ENCODE data around the gene TNPO2. TPM values are rescaled to one million over a fixed set of nuclear protein-coding genes. Genes with fewer than 3 reads are reported as not detected.

Gene TNPO2
- total and polyA plus RNA-seq, 2 donors (not counting 1 experiment from before 2014, with no cell fraction given), result 36.0 to 52.5 TPM

- H3K4me2 ChIP-seq (ENCODE audit: extremely low read depth, insufficient read depth, low read length), result no peak overlapping the region
Measured at GRCh38 chr19:12750851-12751250, 27.1 kb upstream of the TNPO2 start.

GRCh38 chr19:12749938-12750521 is 26.3 kb upstream of the TNPO2 start:
- H3K4me1 ChIP-seq (ENCODE audit: control insufficient read depth, extremely low read depth, insufficient read depth, low read length), result peaks cover 6% of the 10 kb centered on the region
- H3K36me3 ChIP-seq (ENCODE audit: control insufficient read depth, insufficient read depth, low read length), result peaks cover 16% of the 10 kb centered on the region
- no peak overlapping the region for H3K27ac ChIP-seq (ENCODE audit: insufficient read depth, low read length)
- DNase-seq (ENCODE audit: low read depth in 2 of 2), result peak; percentile 41 to 44
- H3K27me3 ChIP-seq (ENCODE audit: control insufficient read depth, insufficient read depth, low read length), result peaks cover 16% of the 10 kb centered on the region
- no peaks in the 10 kb centered on the region for H3K9me3 ChIP-seq (ENCODE audit: control insufficient read depth, insufficient read depth, low read depth, low read length)
- H4K20me1 ChIP-seq (ENCODE audit: control insufficient read depth, extremely low read depth, insufficient read depth, low read length), result no peaks in the 10 kb centered on the region
- H3K4me3 ChIP-seq (replicated peaks in 1 of 4; ENCODE audit: control extremely low read depth in 1 of 4, insufficient read depth in 1 of 4, low read depth in 3 of 4, low read length in 4 of 4), result no peak overlapping the region
- H3K4me2 ChIP-seq (ENCODE audit: extremely low read depth, insufficient read depth, low read length), result no peak overlapping the region
- H3K79me2 ChIP-seq (ENCODE audit: control insufficient read depth, insufficient read depth, low read length), result no peaks in the 10 kb centered on the region
- TF ChIP-seq EZH2 (IDR thresholded peaks at IDR 0.05; ENCODE audit: low read length, missing control alignments), result no peak
- TF ChIP-seq, protein P1, sequence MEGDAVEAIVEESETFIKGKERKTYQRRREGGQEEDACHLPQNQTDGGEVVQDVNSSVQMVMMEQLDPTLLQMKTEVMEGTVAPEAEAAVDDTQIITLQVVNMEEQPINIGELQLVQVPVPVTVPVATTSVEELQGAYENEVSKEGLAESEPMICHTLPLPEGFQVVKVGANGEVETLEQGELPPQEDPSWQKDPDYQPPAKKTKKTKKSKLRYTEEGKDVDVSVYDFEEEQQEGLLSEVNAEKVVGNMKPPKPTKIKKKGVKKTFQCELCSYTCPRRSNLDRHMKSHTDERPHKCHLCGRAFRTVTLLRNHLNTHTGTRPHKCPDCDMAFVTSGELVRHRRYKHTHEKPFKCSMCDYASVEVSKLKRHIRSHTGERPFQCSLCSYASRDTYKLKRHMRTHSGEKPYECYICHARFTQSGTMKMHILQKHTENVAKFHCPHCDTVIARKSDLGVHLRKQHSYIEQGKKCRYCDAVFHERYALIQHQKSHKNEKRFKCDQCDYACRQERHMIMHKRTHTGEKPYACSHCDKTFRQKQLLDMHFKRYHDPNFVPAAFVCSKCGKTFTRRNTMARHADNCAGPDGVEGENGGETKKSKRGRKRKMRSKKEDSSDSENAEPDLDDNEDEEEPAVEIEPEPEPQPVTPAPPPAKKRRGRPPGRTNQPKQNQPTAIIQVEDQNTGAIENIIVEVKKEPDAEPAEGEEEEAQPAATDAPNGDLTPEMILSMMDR (conservative IDR thresholded peaks at IDR 0.05 in 1 of 2, IDR thresholded peaks at IDR 0.05 in 1 of 2; ENCODE audit: low read depth in 1 of 2, low read length in 2 of 2), result no peak
- H3K9ac ChIP-seq (ENCODE audit: insufficient read depth, low read length), result no peak overlapping the region
- no peak overlapping the region for H2AFZ ChIP-seq (ENCODE audit: low read length)

More at GRCh38 chr19:12750851-12751250, 27.1 kb upstream of the TNPO2 start:
- peaks cover 16% of the 10 kb centered on the region for H3K27me3 ChIP-seq (ENCODE audit: control insufficient read depth, insufficient read depth, low read length)
- peaks cover 6% of the 10 kb centered on the region for H3K4me1 ChIP-seq (ENCODE audit: control insufficient read depth, extremely low read depth, insufficient read depth, low read length)
- no peak overlapping the region for H3K27ac ChIP-seq (ENCODE audit: insufficient read depth, low read length)
- H2AFZ ChIP-seq (ENCODE audit: low read length), result no peak overlapping the region
- no peak overlapping the region for H3K9ac ChIP-seq (ENCODE audit: insufficient read depth, low read length)
- no peak overlapping the region for H3K4me3 ChIP-seq (replicated peaks in 1 of 4; ENCODE audit: control extremely low read depth in 1 of 4, insufficient read depth in 1 of 4, low read depth in 3 of 4, low read length in 4 of 4)
- TF ChIP-seq, protein P1 (conservative IDR thresholded peaks at IDR 0.05 in 1 of 2, IDR thresholded peaks at IDR 0.05 in 1 of 2; ENCODE audit: low read depth in 1 of 2, low read length in 2 of 2), result no peak
- peak; percentile 5 for TF ChIP-seq EZH2 (IDR thresholded peaks at IDR 0.05; ENCODE audit: low read length, missing control alignments)
- H3K36me3 ChIP-seq (ENCODE audit: control insufficient read depth, insufficient read depth, low read length), result peaks cover 9% of the 10 kb centered on the region
- H3K79me2 ChIP-seq (ENCODE audit: control insufficient read depth, insufficient read depth, low read length), result no peaks in the 10 kb centered on the region
- DNase-seq (ENCODE audit: low read depth in 2 of 2), result peak in 1 of 2 donors; percentile 49
- no peaks in the 10 kb centered on the region for H4K20me1 ChIP-seq (ENCODE audit: control insufficient read depth, extremely low read depth, insufficient read depth, low read length)
- H3K9me3 ChIP-seq (ENCODE audit: control insufficient read depth, insufficient read depth, low read depth, low read length), result no peaks in the 10 kb centered on the region

GRCh38 chr19:12748489-12748888 is 24.8 kb upstream of the TNPO2 start:
- no peak overlapping the region for H3K4me3 ChIP-seq (replicated peaks in 1 of 4; ENCODE audit: control extremely low read depth in 1 of 4, insufficient read depth in 1 of 4, low read depth in 3 of 4, low read length in 4 of 4)
- H3K9ac ChIP-seq (ENCODE audit: insufficient read depth, low read length), result no peak overlapping the region
- H4K20me1 ChIP-seq (ENCODE audit: control insufficient read depth, extremely low read depth, insufficient read depth, low read length), result no peaks in the 10 kb centered on the region
- peaks cover 17% of the 10 kb centered on the region for H3K36me3 ChIP-seq (ENCODE audit: control insufficient read depth, insufficient read depth, low read length)
- peaks cover 6% of the 10 kb centered on the region for H3K4me1 ChIP-seq (ENCODE audit: control insufficient read depth, extremely low read depth, insufficient read depth, low read length)
- no peak overlapping the region for H3K27ac ChIP-seq (ENCODE audit: insufficient read depth, low read length)
- DNase-seq (ENCODE audit: low read depth in 2 of 2), result no peak
- H3K9me3 ChIP-seq (ENCODE audit: control insufficient read depth, insufficient read depth, low read depth, low read length), result no peaks in the 10 kb centered on the region
- no peak overlapping the region for H3K4me2 ChIP-seq (ENCODE audit: extremely low read depth, insufficient read depth, low read length)
- H2AFZ ChIP-seq (ENCODE audit: low read length), result no peak overlapping the region
- H3K27me3 ChIP-seq (ENCODE audit: control insufficient read depth, insufficient read depth, low read length), result peaks cover 12% of the 10 kb centered on the region
- no peak for TF ChIP-seq EZH2 (IDR thresholded peaks at IDR 0.05; ENCODE audit: low read length, missing control alignments)
- TF ChIP-seq, protein P1 (conservative IDR thresholded peaks at IDR 0.05 in 1 of 2, IDR thresholded peaks at IDR 0.05 in 1 of 2; ENCODE audit: low read depth in 1 of 2, low read length in 2 of 2), result no peak
- no peaks in the 10 kb centered on the region for H3K79me2 ChIP-seq (ENCODE audit: control insufficient read depth, insufficient read depth, low read length)
